ENCODE measurements around the gene PVR.
"Not testable (repeated sequence)": the region's sequence is repeated elsewhere in the genome, so short reads cannot be mapped to it uniquely, and the experiment has no call there.

Gene PVR

DNA sequence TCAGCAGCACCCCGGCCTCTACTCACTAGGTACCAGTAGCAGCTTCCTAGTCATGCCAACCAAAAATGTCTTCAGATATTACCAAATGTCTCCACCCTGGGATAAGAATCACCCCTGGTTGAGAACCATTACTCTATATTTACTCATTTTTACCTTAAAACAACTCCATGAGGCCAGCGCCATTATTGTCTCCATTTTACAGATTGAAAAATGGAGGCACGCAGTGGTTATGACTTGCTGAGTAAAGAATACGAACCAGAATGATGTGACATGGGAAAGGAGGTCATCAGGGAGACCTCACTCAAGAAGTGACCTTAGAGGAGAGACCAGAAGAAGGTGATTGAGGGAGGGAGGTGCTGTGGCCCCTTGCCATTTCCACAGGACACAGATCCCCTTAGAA, 29.8 kb downstream of the PVR start:
- DNase-seq (ENCODE audit: low read depth), result no peak

DNA sequence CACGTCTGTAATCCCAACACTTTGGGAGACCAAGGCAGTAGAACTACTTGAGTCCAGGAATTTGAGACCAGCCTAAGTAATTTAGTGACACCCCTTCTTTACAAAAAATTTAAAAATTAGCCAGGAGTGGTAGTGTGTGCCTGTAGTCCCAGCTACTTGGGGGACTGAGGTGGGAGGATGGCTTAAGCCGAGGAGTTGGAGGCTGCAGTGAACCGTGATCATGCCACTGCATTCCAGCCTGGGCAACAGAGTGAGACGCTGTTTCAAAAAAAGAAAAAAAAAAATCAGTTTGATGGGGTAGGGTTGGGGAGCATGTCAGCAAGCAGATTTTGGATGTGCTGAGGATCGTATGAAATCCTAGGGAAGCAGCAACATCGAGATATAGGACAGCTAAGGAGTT, 31.8 kb downstream of the PVR start:
- no peak for DNase-seq (ENCODE audit: low read depth)

DNA sequence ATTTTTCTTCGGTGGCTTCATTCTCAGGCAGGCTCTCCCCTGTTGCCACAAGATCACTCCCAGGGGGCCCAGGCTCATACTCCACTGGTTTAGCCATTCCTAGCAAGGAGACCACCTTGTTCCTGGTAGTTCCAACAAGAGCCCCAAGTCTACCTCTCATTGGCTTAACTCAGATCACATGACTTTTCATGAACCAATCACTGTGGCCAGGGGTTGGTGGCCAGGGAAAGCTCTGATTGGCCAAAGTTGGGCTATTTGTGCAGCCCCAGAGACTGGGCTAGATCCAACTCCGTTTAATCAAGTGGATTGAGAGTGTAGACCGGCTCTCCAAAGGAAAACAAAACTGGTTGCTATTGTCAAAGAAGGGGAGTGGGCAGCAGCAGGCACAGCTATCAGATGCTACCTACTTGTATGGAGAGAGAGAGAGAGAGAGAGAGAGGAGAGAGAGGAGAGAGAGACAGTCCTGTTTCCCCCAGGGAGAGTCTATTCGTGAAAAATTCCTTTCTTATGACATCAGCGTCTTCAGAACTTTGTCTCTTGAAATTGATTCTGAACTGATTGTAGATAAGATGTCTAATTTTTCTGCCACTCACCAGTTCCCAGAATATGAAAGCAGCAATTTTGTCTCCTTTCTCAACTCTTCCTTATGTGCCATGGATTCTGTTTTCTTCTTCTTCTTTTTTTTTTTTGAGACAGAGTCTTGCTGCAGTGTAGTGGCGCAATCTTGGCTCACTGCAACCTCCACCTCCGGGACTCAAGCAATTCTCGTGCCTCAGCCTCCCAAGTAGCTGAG, 33.5 kb downstream of the PVR start:
- DNase-seq (ENCODE audit: low read depth), result no peak

DNA sequence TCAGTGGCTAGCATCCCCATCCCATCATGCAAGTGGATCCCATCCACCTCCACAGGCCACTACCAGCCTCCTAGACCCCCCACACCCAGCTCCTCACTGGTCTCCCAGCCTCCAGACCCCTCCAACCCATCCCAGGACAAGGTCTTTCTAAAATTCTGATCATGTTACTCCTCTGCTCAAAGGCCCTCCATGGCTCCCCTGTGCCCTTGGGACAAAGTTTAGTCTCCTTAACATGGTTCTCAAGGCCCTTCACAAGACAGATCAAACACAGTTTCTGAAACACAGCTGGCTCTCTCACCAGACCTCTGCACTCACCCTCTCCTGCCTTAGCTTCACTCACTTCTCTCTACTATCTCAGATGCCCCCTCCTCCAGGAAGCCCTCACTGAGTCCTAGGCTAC, 36.8 kb downstream of the PVR start:
- DNase-seq (ENCODE audit: low read depth), result no peak

DNA sequence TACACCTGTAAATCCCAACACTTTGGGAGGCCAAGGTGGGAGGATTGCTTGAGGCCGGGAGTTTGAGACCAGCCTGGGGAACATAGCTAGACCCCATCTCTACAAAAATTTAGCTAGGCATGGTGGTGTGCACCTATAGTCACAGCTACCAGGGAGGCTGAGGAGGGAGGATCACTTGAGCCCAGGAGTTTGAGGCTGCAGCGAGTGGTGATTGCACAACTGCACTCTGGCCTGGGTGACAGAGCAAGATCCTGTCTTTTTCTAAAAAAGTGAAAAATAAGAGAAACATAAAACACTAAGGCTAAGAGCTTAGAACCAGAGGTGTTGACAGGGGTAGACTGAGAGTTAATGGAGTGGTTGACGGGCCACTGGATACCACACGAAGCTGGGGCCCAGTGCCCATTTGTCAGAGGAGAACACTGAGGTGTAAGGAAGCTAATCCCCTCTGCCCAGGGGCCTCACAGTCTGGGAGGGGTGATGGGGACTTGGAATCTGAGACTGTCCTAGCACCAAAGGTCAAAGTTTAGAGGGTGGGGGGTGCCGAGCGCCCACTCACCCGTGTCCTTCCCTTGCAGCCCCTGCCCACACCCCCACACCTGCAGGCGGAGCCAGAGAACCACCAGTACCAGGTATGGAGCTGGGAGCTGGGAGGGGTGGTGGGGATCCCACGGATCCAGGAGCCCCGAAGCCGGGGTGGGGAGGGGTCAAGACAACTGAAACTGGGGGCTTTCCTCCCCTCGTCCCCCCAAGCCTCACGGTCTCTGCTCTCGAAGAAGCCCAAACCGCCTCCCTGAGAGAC, 38.5 kb downstream of the PVR start:
- DNase-seq (ENCODE audit: low read depth), result no peak

DNA sequence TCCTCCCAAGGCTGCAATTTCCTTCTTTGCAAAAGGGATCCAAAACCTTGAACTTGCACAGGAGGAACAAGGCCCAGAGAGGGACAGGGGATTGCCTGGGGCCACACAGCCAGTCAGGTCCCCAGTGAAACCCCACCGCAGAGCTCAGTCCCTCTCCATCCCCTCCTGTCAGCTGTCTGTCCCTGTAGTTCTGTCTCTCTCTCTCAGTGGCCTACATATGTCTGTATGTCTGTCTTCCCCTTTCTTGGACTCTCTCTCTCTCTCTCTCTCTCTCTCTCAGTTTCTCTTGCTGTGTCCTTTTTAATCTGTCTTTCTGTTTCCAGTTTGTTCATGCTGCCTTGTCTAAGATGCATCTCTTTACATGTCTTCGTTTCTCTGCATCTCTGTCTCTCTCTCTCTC, 39.1 kb downstream of the PVR start:
- DNase-seq (ENCODE audit: low read depth), result no peak

DNA sequence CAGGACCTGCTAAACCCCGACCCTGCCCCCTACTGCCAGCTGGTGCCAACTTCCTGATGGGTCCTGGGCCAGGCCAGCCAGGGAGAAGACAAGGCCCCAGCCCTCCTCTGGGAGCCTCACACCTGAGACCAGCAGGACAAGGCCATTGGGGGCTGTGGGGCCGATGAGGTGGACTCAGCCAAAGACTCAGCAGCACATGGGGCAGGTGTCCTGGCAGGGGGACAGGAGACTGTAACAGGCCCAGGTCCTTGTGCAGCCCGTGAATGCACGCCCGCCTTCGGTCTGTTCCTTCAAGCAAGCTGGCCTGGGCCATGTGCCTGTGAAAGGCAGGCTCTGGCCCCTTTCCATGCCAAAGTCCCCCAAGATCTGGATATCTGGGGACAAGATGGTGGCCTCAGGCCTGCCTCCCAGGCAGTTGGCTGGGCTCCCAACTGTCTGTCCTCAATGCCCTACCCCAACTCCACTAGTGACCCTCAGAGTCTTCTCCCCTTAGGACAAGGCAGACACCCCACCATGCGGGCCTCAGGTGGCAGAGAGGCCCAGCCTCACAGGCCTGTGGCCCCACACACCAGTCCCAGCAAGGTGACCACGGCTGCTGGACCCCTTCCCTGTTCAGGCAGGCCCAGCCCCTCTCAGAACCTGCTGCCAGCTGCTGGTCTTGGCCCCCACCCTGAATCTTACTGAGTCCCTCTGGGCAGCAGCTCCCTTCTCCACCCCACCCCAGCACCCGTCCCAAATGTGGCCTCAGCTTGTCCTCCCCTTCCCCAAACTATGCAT, 39.9 kb downstream of the PVR start:
- DNase-seq (ENCODE audit: low read depth), result no peak

DNA sequence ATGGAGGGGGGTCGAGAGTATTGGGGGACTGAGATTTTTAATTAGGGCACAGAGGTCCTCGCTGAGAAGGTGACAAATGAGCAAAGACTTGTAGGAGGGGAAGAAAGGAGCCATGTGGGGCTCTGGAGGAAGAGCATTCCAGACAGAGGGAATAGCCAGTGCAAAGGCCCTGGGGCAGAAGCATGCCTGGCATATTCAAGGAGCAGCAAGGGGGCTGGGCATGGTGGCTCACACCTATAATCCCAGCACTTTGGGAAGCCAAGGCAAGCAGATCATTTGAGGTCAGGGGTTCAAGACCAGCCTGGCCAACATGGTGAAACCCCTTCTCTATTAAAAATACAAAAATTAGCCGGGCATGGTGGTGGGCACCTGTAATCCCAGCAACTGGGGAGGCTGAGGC, 40.7 kb downstream of the PVR start:
- not testable (repeated sequence) for DNase-seq (ENCODE audit: low read depth)

DNA sequence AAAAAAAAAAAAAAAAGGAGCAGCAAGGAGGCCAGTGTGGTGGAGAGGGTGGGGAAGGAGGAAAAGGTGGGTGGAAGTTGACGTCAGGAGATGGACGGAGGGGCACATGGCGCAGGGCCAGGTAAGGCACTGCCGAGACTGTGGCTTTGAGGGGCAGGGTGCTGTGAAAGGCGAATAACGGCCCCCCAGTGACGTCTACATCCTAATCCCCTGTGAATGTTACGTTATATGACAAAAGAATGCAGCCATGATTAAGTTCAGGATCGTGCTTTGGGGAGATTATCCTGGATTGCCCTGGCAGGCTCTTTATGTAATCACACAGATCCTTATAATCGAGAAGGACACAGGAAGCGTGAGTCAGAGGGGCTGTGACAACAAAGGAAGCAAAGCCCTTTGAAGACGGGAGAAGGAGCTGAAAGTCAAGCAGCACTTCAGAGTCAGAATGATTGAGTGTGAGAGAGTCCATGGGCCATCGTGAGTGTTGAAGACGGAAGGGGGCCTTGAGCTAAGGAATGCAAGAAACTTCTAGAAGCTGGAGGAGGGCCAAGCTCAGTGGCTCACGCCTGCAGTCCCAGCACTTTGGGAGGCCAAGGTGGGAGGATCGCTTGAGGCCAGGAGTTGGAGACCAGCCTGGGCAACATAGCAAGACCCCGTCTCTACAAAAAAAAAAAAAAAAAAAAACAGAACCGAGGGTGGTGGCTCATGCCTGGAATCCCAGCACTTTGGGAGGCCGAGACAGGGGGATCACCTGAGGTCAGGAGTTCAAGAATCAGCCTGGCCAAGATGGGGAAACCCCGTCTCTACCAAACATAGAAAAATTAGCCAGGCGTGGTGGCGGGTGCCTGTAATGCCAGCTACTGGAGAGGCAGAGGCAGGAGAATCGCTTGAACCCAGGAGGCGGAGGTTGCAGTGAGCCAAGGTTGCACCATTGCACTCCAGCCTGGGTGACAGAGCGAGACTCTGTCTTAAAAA, 41.5 kb downstream of the PVR start:
- DNase-seq (ENCODE audit: low read depth), result no peak

DNA sequence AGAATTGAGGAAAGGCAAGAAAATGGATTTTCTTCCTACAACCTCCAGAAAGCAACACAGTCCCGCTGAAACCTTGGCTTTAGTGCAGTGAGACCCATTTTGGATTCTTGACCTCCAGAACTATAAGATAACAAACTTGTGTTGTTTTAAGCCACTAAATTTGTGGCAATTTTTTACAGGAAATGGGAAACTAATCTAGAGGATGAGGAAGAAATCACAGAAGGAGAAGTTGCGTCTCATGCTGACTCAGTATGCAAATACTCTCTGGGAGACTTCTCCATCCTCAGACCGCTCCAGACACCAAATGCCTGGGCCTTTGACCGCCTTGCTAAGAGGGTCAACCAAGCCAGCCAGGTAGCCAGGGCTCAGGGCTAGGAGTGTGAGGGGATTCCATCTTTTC, 42.2 kb downstream of the PVR start:
- no peak for DNase-seq (ENCODE audit: low read depth)

DNA sequence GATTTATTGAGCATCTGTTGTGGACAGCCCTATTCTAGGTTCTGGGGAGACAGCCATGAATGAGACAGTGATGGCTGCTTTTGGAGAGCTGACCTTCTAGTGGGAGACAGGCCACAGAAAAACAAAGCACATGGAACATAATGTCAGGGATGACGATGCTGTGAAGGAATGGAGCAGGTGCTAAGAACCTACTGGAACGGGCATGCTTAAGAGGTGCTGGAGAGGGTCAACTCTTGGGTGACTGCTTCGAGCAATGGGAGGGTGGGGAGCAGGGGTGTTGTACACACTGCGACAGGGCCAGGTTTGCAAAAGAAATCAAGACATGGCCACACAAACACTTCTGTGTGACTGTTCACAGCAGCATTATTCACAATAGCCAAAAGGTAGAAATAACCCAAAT, 43.2 kb downstream of the PVR start:
- no peak for DNase-seq (ENCODE audit: low read depth)

DNA sequence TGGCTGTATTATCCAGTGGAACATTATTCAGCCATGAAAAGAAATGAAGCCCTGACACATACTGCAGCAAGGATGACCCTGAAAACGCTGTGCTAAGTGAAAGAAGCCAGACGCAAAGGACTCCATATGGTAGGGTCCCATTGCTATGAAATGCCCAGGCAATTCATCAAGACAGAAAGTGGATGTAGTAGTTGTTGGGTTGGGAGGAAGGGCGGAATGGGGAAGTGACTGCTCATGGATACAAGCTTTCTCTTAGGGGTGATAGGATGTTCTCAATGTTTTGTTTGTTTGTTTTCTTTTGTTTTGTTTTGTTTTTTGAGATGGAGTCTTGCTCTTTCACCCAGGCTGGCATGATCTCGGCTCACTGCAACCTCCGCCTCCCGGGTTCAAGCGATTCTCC, 44.2 kb downstream of the PVR start:
- DNase-seq (ENCODE audit: low read depth), result no peak

DNA sequence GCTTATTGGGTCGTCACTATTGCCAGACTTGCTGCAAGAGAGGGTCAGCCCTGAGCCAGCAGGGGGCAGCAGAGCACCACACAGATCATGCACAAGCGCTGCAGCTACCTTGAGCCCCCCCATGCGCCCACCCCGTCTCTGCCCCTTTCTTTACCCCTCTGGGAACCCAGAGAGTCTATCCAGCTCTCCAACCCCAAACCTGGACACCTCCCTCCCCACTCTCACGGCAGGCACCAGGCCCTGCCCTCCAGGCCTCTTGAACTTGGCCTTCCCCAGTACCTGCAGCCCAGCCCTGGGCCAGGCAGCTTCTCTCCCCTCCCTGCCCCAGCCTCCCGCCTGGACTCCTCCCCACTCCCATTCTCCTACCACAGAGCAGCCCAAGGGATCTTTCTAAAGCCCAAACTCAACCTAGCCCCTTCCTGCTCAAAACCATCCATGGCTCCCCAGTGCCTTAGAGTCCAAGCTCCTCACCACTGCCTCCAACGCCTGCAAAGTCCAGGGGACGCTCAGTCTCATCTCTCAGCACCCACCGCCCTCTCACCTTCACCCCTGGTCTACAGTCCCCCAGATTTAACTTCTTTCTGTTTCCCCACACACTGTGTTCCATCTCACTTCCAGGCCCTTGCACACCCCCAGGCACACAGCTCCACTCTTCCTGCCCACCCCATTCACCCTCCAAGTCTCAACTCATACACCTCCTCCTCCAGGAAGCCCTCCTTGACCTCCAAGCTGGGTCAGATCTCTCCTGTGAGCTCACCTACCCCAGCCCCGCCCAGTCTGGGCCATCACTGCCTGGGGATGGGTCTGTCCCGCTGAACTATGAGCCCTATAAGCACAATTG, 45.8 kb downstream of the PVR start:
- peak; percentile 39 for DNase-seq (ENCODE audit: low read depth)

DNA sequence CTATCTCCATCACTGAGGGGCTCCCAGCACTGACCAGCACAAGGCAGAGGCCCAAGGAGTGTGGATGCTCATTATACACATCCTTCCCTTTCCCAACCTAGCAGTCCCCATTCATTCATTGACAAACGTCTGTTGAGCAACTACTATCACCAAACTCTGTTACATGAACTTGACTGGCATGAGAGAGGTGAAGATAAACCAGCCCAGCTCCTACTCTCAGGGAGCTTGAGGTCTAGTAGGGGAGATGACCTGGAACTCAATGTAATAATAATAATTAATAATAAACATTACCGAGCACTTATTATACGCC, 46.4 kb downstream of the PVR start:
- no peak for DNase-seq (ENCODE audit: low read depth)

DNA sequence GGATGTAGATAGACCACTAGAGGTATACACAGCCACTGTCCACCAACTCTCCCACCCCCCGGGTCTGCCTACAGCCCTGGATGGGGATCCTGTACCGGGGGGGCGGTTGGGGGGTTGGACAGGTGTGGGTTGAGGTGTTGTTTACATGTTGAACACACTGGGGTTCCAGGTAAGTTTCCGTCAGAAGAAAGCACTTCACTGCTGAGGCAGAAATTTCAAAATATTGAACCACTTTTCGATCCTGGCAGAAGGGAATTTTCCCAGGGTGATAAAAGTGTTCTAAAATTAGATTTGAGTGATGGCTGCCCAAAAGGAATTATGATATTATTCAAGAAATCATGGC, 48.6 kb downstream of the PVR start:
- no peak for DNase-seq (ENCODE audit: low read depth)

DNA sequence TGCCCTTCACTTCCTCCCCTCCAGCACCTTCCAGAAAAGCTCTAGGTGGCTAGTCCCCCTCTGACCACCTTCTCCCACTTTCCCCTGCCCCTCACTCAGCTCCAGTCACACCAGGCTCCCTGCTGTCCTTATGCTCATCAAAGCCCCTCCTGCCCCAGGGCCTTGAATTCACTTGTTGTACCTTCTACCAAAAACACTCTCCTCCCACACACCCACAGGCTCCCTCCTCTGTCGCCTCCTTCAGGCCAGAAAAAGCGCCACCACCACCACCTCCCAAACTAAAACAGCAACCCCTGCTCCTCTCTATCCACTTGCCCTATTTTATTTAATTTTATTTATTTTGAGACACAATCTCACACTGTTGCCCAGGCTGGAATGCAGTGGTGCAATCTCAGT, 50.5 kb downstream of the PVR start:
- DNase-seq (ENCODE audit: low read depth), result no peak

DNA sequence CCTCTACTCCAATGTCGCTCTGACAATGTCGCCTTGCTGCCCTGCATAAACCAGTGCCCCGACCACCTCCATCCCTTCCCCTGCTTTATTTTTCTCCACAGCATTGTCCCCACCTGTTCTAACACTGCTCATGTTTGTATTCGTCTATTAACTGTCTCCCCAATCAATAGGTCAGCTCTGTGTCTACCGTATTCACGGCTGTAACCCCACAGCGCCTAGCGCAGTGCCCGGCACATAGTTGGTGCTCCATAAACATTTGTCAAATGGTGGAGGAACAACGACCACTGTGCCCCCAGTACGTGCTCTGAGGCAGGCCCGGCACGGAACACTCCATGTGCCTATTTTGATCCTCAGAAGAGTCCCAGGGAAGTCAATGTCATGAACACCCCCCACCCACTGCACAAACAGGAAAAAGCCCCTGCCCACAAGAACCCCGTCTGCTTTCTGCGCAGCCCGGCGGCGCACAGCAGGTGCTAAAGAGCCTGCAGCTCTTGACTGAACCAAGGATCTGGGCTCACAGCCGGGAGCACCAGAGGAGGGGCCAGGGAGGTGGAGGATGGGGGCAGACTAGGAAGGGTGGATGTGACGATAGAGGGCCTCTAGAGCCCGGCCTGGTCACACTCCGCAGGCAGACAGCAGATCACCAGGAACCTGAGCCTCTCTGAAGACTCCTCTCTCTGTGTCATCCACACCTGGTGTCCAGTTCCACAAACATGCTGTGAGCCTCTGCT, 53.4 kb downstream of the PVR start:
- DNase-seq (ENCODE audit: low read depth), result no peak

DNA sequence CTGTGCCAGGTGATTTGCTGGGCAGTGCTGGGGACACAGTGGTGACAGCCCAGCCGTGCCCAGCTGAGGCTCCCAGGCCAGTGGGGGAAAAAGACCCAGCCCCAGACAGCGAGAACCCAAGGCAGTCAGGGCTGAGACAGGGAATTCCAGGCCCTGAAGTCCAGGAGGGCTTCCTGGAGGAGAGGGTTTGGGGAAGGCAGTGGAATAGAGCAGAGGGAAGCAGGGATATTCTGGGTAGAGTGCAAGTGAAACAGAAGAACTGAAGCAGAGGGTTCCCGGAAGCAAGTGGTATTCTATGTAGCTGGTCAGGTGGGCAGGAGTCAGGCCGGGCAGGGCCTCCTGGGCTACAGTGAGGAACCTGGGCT, 53.9 kb downstream of the PVR start:
- no peak for DNase-seq (ENCODE audit: low read depth)

DNA sequence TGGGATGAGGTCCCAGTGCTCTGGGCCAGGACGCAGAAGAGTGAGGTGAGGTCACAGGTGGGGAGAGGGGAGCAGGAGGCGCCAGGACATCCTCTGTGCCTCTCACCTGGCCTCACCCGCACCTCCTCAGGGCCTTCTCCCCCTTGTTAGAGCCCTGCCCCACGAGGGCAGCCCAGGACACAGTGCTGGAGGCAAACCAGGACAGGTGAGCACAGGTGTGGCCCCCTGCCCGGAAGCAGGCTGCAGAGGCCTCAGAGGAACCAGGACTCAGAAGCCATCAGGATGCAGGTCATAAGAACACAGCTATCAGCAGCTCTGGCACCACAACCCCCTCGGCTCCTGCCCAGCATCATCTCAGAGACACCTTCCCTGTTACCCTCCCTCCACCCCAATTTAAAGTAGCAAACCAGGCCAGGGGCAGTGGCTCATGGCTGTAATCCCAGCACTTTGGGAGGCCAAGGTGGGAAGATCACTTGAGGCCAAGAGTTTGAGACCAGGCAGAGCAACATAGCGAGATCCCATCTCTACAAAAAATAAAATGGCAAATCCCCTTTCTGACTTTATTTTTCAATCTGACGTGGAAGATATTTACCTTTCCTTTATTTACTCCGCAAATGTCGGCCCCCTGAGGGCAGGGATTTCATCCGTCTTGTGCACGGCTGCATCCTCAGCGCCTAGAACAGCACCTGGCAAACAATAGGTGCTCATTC, 54.9 kb downstream of the PVR start, which contains the start of gene CEACAM16:
Gene CEACAM16 (plus strand): TSS at position 660 of the 710 bp plus-strand sequence. CDS start 2,306 bp downstream, outside the sequence.
- DNase-seq (ENCODE audit: low read depth), result no peak

DNA sequence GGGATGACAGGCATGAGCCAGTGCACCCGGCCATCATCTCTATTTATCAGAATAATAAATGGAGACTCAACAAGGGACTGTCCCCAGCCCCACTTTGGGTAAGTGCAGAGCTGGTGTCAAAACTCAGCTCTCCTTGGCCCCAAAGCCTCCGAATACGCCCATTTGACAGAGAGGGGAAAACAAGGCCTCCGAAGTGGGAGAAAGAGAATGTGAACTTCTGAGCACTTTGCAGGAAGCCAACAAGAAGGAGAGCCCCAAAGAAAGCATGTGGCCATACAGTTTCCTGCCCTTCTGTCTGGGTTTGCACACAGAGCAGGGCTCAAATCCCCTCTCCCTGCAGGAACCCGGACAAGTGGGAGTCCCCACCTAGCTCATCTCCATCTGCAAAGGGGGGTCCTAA, 56.8 kb downstream of the PVR start:
- no peak for DNase-seq (ENCODE audit: low read depth)
